Natural killer cell treated with Interleukin-12 subunit alpha and Interleukin-12 subunit beta and Interleukin-15 and Interleukin-18, amount 100 ng/mL, for 72 hours (primary cell): ENCODE measurements around the gene EVX2. TPM values are rescaled to one million over a fixed set of nuclear protein-coding genes. Genes with fewer than 3 reads are reported as not detected.

Experiments used
- ATAC-seq, 2 donors: fragments of 150-1000 bp; cut with Tn5 transposase in 1 of 2; sonication (Bioruptor Pico), chemical (Tn5 transposase) in 1 of 2; 2 replicates each; pipeline ENCODE4 v1.10.0; 2021
- DNase-seq: peaks from one replicate; pipeline ENCODE4 v3.0.0; 2022; ENCODE audit warnings: low spot score
- H3K27ac Mint-ChIP-seq, 2 donors: 1 replicate in 1 of 2; 2 replicates in 1 of 2; pipeline ENCODE4 v1.8.0; 2022; ENCODE audit warnings: mixed read lengths in 2 of 2, mild to moderate bottlenecking in 1 of 2, moderate library complexity in 1 of 2
- H3K27me3 Mint-ChIP-seq, 2 donors: 1 replicate in 1 of 2; 2 replicates in 1 of 2; pipeline ENCODE4 v1.8.0; 2022; ENCODE audit warnings: mixed read lengths in 2 of 2
- H3K36me3 Mint-ChIP-seq: one replicate; pipeline ENCODE4 v1.8.0; 2022; ENCODE audit warnings: mixed read lengths
- H3K4me1 Mint-ChIP-seq, 2 donors: 1 replicate in 1 of 2; 2 replicates in 1 of 2; pipeline ENCODE4 v1.8.0; 2022; ENCODE audit warnings: low read depth in 2 of 2, mixed read lengths in 2 of 2, mild to moderate bottlenecking in 1 of 2
- H3K4me3 Mint-ChIP-seq: one replicate; pipeline ENCODE4 v1.8.0; 2022; ENCODE audit warnings: mixed read lengths
- H3K9me3 Mint-ChIP-seq: 2 replicates; pipeline ENCODE4 v1.8.0; 2022; ENCODE audit warnings: mixed read lengths
- total RNA-seq, 2 donors: library from RNA; stranded (reverse); gene quantifications; one replicate each; pipeline ENCODE4 v1.2.3, GENCODE V29; 2022

EVX2 gene
- total RNA-seq, 2 donors from 2014 or later = not detected

GRCh38 chr2:176071330-176072291, 12.2 kb downstream of the EVX2 start:
- DNase-seq (no peak), ATAC-seq (no peak)
- Mint-ChIP-seq H3K36me3 (peaks cover 15% of the 10 kb centered on the region), H3K27me3 (peaks cover 51 to 65% of the 10 kb centered on the region in 2 donors), H3K27ac (no peak overlapping the region), H3K9me3 (no peaks in the 10 kb centered on the region), H3K4me3 (no peak overlapping the region), H3K4me1 (no peaks in the 10 kb centered on the region)

- peaks cover 53 to 55% of the 10 kb centered on the region in 2 donors for H3K27me3 Mint-ChIP-seq
- ATAC-seq (no peak), DNase-seq (no peak)
- no peaks in the 10 kb centered on the region for H3K9me3 Mint-ChIP-seq
- H3K4me1 Mint-ChIP-seq = no peaks in the 10 kb centered on the region
- H3K4me3 Mint-ChIP-seq = no peak overlapping the region
- no peak overlapping the region for H3K27ac Mint-ChIP-seq
- no peaks in the 10 kb centered on the region for H3K36me3 Mint-ChIP-seq
Observed at GRCh38 chr2:176068419-176068832, 15.3 kb downstream of the EVX2 start.

- Mint-ChIP-seq H3K4me3 (no peak overlapping the region), H3K36me3 (no peaks in the 10 kb centered on the region), H3K27ac (no peak overlapping the region), H3K27me3 (peaks cover 50 to 51% of the 10 kb centered on the region in 2 donors), H3K4me1 (no peaks in the 10 kb centered on the region), H3K9me3 (no peaks in the 10 kb centered on the region)
- DNase-seq = no peak
- ATAC-seq = no peak
Observed at GRCh38 chr2:176067589-176068418, 16.0 kb downstream of the EVX2 start.

- Mint-ChIP-seq H3K36me3 (no peaks in the 10 kb centered on the region), H3K9me3 (no peaks in the 10 kb centered on the region), H3K4me3 (no peak overlapping the region), H3K4me1 (no peaks in the 10 kb centered on the region), H3K27me3 (peaks cover 51 to 58% of the 10 kb centered on the region in 2 donors), H3K27ac (no peak overlapping the region)
- ATAC-seq (no peak), DNase-seq (no peak)
Observed at GRCh38 chr2:176066645-176067588, 16.8 kb downstream of the EVX2 start.

- H3K36me3 Mint-ChIP-seq = no peaks in the 10 kb centered on the region
- peak in 1 of 2 donors; percentile 64 for ATAC-seq
- peaks cover 40 to 60% of the 10 kb centered on the region in 2 donors for H3K27me3 Mint-ChIP-seq
Observed at GRCh38 chr2:176063958-176064357, 19.8 kb downstream of the EVX2 start.

GRCh38 chr2:176056406-176056805, 27.4 kb downstream of the EVX2 start:
- H3K36me3 Mint-ChIP-seq = no peaks in the 10 kb centered on the region
- no peak overlapping the region for H3K4me3 Mint-ChIP-seq
- peaks cover 41 to 70% of the 10 kb centered on the region in 2 donors for H3K27me3 Mint-ChIP-seq
- ATAC-seq (no peak), DNase-seq (no peak)
- no peak overlapping the region for H3K27ac Mint-ChIP-seq
- no peaks in the 10 kb centered on the region for H3K4me1 Mint-ChIP-seq
- no peaks in the 10 kb centered on the region for H3K9me3 Mint-ChIP-seq

More at GRCh38 chr2:176063958-176064357, 19.8 kb downstream of the EVX2 start:
- no peak for DNase-seq
- Mint-ChIP-seq H3K4me3 (no peak overlapping the region), H3K9me3 (no peaks in the 10 kb centered on the region), H3K27ac (no peak overlapping the region), H3K4me1 (no peaks in the 10 kb centered on the region)

DNA sequence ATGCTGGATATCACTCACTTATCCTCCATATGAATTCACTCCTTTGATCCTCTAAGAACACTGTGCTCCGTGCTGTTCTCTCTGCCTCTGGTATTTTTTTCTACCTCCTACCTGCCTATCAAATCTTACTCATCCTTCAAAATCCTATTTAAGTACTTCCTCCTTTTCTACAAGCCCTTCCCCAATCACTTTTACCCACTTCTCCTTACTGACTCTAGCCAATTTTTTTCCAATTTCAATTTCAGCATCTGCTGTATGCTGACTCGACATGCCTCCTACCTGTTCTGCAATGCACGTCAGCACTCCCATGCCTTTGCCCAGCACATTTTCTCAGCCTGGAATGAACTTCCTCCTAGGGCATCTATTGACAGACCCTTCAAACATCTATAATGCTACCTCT, 44.4 kb downstream of the EVX2 start:
- DNase-seq (no peak), ATAC-seq (no peak)
- Mint-ChIP-seq H3K4me3 (no peak overlapping the region), H3K9me3 (no peaks in the 10 kb centered on the region), H3K27ac (no peak overlapping the region), H3K4me1 (no peaks in the 10 kb centered on the region), H3K36me3 (no peaks in the 10 kb centered on the region), H3K27me3 (peaks cover 12 to 34% of the 10 kb centered on the region in 2 donors)

DNA sequence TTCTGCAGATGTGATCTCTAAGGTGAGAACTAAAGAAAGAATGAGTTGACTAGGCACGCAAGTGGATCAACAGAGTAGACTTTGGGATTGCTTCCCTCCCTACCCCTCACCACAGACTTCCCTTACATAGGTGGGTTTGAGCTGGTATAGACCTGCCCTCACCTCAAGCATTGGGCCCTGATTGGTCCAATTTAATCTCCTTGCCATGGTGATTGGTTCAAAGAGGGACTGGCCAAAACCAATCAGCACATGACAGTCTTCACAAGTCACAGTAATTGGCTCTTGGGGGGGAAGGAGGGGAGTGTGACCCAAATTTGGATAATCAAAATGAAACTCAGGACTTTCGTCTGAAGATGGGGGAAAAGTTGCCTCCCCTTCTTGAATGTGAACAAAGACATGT, 45.1 kb downstream of the EVX2 start:
- Mint-ChIP-seq H3K9me3 (no peaks in the 10 kb centered on the region), H3K27ac (no peak overlapping the region), H3K4me1 (no peaks in the 10 kb centered on the region), H3K4me3 (no peak overlapping the region), H3K27me3 (peaks cover 15 to 36% of the 10 kb centered on the region in 2 donors), H3K36me3 (no peaks in the 10 kb centered on the region)
- ATAC-seq = no peak
- no peak for DNase-seq

DNA sequence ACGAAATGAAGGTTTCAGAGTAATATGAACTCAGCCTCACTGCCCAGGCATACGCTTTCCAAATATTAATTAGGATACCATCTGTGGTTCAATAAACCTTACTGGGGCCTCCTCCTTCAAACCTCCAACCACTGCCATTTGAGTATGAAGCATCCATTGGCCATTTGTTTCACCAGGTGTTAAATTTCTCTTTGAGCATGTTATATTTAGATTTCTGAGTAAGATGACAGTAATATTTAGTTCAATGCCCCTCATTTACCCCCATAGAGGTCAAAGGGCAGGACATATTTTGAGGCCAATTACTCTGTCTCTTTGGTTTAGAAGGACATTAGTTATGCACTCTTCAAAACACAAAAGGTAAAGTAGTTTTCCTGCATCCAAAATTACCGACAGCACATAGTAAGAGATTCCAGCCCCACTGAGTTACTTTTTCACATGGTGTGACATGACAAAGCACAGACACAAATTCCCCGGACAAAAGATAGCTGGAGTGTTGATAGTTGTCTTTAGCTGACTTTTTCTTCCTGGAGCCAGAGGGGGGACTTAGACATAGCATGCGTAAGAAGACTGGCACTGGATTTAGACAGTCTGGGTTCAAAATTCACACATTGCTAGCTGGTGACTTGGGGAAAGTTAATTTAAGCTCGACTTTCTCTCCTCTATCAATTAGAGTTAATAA, 48.6 kb downstream of the EVX2 start:
- Mint-ChIP-seq H3K4me1 (no peaks in the 10 kb centered on the region), H3K9me3 (no peaks in the 10 kb centered on the region), H3K27ac (no peak overlapping the region), H3K4me3 (no peak overlapping the region), H3K27me3 (peaks cover 9 to 20% of the 10 kb centered on the region in 2 donors), H3K36me3 (no peaks in the 10 kb centered on the region)
- ATAC-seq (no peak), DNase-seq (no peak)

- no peaks in the 10 kb centered on the region for H3K4me1 Mint-ChIP-seq
- H3K9me3 Mint-ChIP-seq = no peaks in the 10 kb centered on the region
- no peaks in the 10 kb centered on the region for H3K36me3 Mint-ChIP-seq
Observed at GRCh38 chr2:176027806-176028205, 56.0 kb downstream of the EVX2 start.

More at GRCh38 chr2:176027806-176028205, 56.0 kb downstream of the EVX2 start:
- Mint-ChIP-seq H3K4me3 (no peak overlapping the region), H3K27me3 (peaks cover 14 to 29% of the 10 kb centered on the region in 2 donors), H3K27ac (no peak overlapping the region)
- ATAC-seq = no peak
- no peak for DNase-seq
